NOMO-1 treated with dmso at 0.1 percent for 144 hours (cell line): ENCODE data around the gene XRCC6.
A peak's percentile ranks its signal among the peaks of the same experiment; 100 is the strongest.
"Not testable (repeated sequence)": the region's sequence is repeated elsewhere in the genome, so short reads cannot be mapped to it uniquely, and the experiment has no call there.

Experiments used
- DNase-seq: peaks from one replicate; lab custom pipeline; 2025; ENCODE audit not compliant: unreplicated experiment; lab: John Stamatoyannopoulos, UW

Gene XRCC6

DNA sequence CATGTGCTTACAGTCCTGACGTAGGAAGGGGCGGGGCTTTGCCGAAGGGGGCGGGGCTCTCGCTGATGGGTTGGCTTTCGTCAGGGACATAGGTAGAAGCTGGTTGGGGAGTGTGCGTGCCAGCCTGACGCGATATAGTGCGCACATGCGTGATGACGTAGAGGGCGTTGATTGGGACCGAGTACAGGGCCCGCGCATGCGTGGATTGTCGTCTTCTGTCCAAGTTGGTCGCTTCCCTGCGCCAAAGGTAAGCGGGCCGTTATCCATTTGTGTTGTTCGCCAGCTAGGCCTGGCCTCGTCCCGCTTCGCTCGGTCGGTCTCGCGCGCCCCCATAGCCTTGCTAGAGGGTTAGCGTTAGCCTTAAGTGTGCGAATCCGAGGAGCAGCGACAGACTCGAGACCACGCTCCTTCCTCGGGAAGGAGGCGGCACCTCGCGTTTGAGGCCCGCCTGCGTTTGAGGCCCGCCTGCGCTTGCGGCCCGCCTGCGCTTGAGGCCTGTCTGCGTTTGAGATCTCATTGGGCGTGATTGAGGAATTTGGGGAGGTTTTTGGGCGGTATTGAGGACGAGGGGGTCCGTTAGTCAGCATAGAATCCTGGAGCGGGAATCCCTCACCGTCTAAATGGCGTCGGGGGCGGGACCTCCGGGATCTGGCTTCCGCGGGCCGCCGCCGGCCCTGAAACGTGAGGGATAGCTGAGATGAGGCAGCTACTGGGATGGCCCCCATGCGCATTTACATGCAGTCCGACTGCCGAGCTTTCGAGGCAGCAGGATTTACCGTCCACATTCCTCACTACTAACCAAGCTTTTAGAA lies at the start of gene XRCC6:
Gene XRCC6 (plus strand): TSS at position 197 of the 812 bp plus-strand sequence. CDS start 710 bp downstream, outside the sequence.
- DNase-seq = peak; percentile 99

DNA sequence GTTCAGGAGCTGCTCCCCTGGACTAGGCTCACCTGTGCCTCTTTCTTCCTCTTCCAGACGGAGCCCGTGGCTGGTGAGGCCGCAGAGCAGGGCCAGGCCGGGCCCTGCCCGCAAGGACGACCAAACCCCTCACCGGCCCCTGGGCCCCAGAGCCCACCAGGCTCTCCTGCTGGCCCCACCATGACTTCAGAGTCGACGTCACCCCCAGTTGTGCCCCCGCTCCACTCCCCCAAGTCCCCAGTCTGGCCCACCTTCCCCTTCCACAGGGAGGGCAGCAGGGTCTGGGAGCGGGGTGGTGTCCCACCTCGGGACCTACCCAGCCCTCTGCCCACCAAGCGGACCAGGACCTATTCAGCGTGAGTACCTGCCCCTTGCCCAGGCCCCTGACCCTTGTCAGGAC lies 49.3 kb upstream of the XRCC6 start:
- no peak for DNase-seq

- DNase-seq = not testable (repeated sequence)
Observed at GRCh38 chr22:41572305-41572704, 48.8 kb upstream of the XRCC6 start.

DNA sequence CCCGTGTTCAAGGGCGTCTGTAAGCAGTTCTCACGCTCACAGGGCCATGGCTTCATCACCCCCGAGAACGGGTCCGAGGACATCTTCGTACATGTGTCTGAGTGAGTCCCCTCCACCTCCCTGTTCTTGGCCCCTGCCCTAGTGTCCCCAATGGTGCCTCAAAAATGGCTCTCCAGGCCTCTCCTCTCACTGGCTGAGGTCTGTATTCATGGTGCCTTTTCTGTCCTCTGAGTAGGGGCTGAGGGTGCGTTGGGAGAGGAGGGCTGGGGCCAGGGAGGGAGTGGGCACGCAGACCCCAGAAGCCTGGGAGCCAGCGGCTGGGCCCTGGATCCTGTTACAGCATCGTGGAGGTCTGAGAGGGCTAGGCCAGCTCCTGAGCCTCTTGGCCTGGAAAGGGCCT lies 47.4 kb upstream of the XRCC6 start:
- no peak for DNase-seq

GRCh38 chr22:41574847-41575381 lies 46.2 kb upstream of the XRCC6 start:
- DNase-seq = no peak

DNA sequence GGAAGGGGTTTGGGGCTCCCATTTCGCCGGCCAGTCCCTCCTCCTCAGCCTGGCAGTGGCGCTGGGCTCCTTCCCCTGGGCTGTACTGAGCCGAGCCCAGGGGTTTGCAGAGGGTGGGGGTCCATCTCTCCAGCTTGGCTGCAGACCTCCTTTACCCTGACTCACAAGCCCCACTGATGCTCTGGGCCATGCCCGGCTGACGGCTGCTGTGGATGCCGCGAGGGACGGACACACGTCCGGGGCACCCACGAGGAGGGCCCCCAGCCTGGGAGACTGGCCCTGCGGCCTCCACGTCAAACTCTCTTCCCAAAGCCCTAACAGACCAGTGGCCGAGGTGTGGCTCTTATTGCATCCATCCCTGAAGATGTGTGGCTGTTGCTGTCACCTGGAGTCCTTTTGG lies 45.6 kb upstream of the XRCC6 start:
- no peak for DNase-seq

GRCh38 chr22:41576877-41577276 lies 44.2 kb upstream of the XRCC6 start:
- DNase-seq = no peak

GRCh38 chr22:41578114-41578513 lies 43.0 kb upstream of the XRCC6 start:
- DNase-seq = no peak

- no peak for DNase-seq
Observed at GRCh38 chr22:41578818-41579217, 42.3 kb upstream of the XRCC6 start.

DNA sequence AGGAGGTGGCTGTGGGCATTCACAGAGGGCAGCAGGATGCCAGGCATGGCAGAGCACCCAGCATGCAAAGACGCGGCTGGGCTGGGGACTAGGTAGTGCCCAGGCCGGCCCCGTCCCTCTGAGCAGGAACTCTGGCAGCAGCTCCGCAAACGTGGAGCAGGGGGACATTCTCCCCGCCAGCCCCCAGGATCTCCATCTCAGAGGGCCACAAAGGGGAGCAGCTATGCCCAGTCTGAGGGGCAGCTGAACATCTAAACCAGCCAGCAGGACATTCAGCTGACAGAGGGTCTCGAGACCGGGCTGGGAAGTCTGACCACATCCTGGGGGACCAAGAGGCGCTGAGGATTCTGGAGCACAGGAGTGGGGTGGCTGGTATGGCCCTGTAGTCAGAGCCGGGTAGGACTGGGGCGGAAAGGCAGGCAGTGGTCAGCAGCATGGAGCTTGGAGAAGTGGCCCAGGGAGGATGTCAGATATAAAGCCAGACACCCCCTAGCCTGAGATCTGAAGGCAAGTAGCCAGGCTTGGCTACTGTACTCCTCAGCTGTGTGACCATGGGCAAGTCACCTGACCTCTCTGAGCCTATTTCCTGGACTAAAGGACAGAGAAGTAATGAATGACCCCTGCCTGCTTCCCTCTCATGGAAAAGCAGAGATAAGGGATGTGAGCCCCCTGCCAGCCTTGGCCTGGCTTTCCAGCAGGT lies 41.6 kb upstream of the XRCC6 start:
- no peak for DNase-seq

DNA sequence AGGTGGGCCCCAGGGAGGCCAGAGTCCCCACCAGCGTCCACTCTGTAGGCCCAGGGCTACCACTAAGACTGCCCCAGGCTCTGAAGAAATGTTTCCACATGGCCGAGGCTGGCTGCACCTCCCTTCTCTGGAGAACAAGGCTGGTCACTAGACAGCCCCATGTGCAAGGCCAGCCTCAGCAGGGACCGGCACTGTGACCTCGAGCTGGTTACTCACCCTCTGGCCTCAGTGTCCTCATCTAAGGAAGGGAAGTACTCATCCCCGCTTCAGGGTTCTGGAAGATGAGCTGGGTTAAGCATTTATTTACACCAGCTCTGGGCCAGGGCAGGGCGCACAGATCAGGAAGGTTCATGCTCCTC lies 41.1 kb upstream of the XRCC6 start:
- no peak for DNase-seq

- no peak for DNase-seq
Observed at GRCh38 chr22:41582694-41583093, 38.4 kb upstream of the XRCC6 start.

- DNase-seq = no peak
Observed at GRCh38 chr22:41584881-41585280, 36.2 kb upstream of the XRCC6 start.

DNA sequence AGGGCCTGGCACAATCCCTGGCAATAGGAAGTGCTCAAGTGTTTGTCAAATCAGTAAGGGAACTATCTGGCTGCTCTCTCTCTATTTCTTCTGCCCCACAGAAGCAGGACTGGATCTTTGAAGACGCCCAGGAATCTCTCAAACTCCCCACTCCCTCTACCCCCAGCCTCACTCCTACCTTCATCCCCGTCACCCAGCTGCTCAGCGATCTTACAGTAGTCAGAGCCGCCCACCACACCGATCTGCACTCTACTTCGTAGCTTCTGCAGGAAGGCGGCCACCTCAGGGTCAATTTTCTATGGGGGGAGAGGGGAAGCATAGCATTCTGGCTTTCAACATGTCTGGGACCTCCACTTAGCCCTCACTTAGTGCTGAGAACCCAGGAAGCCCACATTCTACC lies 35.2 kb upstream of the XRCC6 start:
- no peak for DNase-seq

DNA sequence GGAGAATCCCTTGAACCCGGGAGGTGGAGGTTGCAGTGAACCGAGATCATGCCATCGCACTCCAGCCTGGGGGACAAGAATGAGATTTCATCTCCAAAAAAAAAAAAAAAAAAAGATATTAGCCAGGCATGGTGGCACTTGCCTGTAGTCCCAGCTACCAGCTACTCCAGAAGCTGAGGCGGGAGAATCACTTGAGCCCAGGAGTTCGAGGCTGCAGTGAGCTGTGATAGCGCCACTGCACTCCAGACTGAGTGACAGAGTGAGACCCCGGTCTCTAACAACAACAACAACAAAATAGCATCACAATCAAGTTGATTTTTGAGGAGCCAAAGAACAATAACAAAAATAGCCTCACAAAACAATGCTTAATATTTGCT lies 33.8 kb upstream of the XRCC6 start:
- no peak for DNase-seq

GRCh38 chr22:41589391-41590241 lies 31.5 kb upstream of the XRCC6 start, which contains the start of gene PMM1:
TSS of gene PMM1 (minus strand) at chr22:41589840. CDS start at chr22:41589805, 35 bp downstream.
- DNase-seq = peak; percentile 97

DNA sequence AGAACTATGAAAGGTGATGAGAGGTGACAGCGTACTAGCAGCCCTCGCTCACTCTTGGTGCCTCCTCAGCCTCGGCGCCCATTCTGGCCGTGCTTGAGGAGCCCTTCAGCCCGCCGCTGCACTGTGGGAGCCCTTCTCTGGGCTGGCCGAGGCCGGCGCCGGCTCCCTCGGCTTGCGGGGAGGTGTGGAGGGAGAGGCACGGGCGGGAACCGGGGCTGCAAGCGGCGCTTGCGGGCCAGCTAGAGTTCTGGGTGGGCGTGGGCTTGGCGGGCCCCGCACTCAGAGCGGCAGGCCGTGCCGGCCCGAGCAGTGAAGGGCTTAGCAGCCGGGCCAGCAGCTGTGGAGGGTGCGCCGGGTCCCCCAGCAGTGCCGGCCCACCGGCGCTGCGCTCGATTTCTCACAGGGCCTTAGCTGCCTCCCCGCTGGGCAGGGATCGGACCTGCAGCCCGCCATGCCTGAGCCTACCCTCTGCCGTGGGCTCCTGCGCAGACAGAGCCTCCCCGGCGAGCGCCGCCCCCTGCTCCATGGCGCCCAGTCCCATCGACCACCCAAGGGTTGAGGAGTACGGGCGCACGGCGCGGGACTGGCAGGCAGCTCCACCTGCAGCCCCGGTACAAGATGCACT lies 27.6 kb upstream of the XRCC6 start:
- DNase-seq = not testable (repeated sequence)

GRCh38 chr22:41595703-41596102 lies 25.4 kb upstream of the XRCC6 start:
- DNase-seq = no peak

- no peak for DNase-seq
Observed at GRCh38 chr22:41596776-41597634, 24.1 kb upstream of the XRCC6 start.

GRCh38 chr22:41597635-41597953 lies 23.5 kb upstream of the XRCC6 start:
- DNase-seq = no peak
